IPS DF 6.9 (cell line): ENCODE results near the gene CCDC57.

Experiments used
- DNase-seq: peaks from one replicate; pipeline ENCODE4 v3.0.0-alpha.2; 2013; ENCODE audit warnings: low read depth, low spot score
- H3K27ac ChIP-seq: one replicate; pipeline ENCODE4 v1.5.1; 2013; ENCODE audit warnings: low read length, control low read depth
- H3K27me3 ChIP-seq: 2 replicates; pipeline ENCODE4 v1.6.1; 2013; ENCODE audit warnings: mild to moderate bottlenecking, low read length; ENCODE audit not compliant: control insufficient read depth, insufficient read depth
- H3K36me3 ChIP-seq: 2 replicates; pipeline ENCODE4 v1.6.1; 2013; ENCODE audit warnings: low read length; ENCODE audit not compliant: control insufficient read depth, insufficient read depth
- H3K4me1 ChIP-seq: 2 replicates; pipeline ENCODE4 v1.6.1; 2013; ENCODE audit warnings: low read length; ENCODE audit not compliant: control insufficient read depth, insufficient read depth
- H3K4me3 ChIP-seq: 2 replicates; pipeline ENCODE4 v1.5.1; 2013; ENCODE audit warnings: mild to moderate bottlenecking, low read length
- H3K9me3 ChIP-seq: 2 replicates; pipeline ENCODE4 v1.6.1; 2013; ENCODE audit warnings: low read length, inconsistent platforms; ENCODE audit not compliant: control insufficient read depth, insufficient read depth
- WGBS: extraction: QIAGEN DNeasy Blood & Tissue Kit; methylation state at CpG from one replicate; pipeline ENCODE4 v1.1.7; 2013; ENCODE audit warnings: mixed read lengths, missing lambda C conversion rate; ENCODE audit not compliant: insufficient read length, insufficient coverage; 5-methylcytosine and 5-hydroxymethylcytosine counted together

Gene CCDC57

DNA sequence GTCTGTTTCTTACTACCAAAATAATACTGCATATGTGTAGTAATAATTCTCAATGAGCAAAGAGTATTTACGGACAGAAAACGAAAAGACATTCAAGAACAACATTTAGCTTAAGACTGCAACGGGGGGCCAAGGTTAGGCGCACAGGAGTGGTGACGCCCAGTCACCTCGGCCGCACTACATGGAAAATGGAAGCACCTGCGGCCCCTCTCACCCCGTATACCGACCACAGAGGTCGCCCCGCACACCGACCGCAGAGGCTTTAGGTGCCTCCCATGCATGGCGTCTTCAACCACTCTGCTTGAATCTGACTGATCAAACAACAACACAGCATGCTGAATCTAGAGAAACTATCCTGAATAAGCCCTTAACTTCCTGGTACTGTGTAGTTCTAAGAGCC is 26.4 kb downstream of the CCDC57 start:
- Histone ChIP-seq H3K27ac (no peak overlapping the region), H3K9me3 (no peaks in the 10 kb centered on the region), H3K36me3 (no peaks in the 10 kb centered on the region), H3K27me3 (no peaks in the 10 kb centered on the region), H3K4me3 (no peak overlapping the region), H3K4me1 (no peaks in the 10 kb centered on the region)
- no peak for DNase-seq
- WGBS, result no CpG with 5 or more reads among the region's 15 CpGs

DNA sequence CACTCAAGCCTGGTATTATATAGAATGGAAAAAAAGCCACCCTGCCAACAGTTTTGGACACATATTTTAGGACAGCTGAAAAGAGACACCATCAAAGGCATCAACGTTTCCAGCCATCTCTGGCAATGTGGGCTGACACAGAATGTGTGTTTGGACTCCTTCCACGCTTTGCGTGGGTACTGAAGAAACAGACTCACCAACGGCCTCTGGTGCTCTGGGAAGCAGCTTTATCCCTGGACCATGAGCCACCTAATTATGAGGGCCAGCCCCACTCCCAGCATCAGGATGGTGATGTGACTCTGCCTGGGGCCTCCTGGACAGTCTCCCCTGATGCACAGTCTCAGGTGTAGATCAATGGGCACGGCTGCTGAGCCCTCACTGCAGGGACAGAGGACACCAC is 27.9 kb downstream of the CCDC57 start:
- H3K4me1 ChIP-seq, result no peaks in the 10 kb centered on the region
- H3K27me3 ChIP-seq, result no peaks in the 10 kb centered on the region
- no peak overlapping the region for H3K4me3 ChIP-seq
- H3K36me3 ChIP-seq, result no peaks in the 10 kb centered on the region
- no CpG with 5 or more reads among the region's 5 CpGs for WGBS
- no peak for DNase-seq
- no peak overlapping the region for H3K27ac ChIP-seq
- no peaks in the 10 kb centered on the region for H3K9me3 ChIP-seq

GRCh38 chr17:82180776-82181528 is 31.7 kb downstream of the CCDC57 start:
- Histone ChIP-seq H3K9me3 (no peaks in the 10 kb centered on the region), H3K27ac (no peak overlapping the region), H3K4me1 (no peaks in the 10 kb centered on the region), H3K27me3 (peaks cover 19% of the 10 kb centered on the region), H3K36me3 (0 out of 2 replicates have a peak, but pooled peaks cover 4% of the 10 kb centered on the region), H3K4me3 (no peak overlapping the region)
- WGBS, result no CpG with 5 or more reads among the region's 31 CpGs
- no peak for DNase-seq

DNA sequence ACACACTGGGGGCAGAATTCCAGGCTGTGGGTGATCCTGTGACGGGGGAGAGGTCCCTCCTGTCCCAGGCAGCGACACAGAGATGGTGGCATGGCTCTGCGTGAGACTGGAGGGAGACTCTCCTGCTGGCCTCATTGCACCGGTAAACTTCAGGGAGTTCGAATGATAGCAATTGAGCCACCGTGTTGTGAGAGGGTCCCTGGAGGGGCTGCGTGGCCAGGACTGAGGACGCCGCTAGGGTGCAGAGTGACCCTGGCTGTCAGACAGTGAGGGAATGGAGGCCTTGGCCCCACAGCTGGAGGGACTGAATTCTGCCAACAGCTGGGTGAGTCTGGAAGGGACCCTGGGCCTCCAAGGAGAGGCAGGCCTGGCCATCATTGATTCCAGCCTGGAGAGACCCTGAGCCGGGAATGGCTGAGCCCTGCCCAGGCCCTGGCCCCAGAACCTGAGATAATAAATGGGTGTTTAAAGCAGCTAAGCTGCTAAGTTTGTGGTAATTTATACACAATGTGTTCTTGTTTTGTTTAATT is 32.6 kb downstream of the CCDC57 start:
- H3K4me1 ChIP-seq, result peaks cover 1% of the 10 kb centered on the region; the same call in 1 of the 2 replicates
- peaks cover 27% of the 10 kb centered on the region for H3K27me3 ChIP-seq
- H3K36me3 ChIP-seq, result 0 out of 2 replicates have a peak, but pooled peaks cover 4% of the 10 kb centered on the region
- no peak overlapping the region for H3K27ac ChIP-seq
- DNase-seq, result no peak
- no peak overlapping the region for H3K4me3 ChIP-seq
- no peaks in the 10 kb centered on the region for H3K9me3 ChIP-seq
- no CpG with 5 or more reads among the region's 10 CpGs for WGBS

DNA sequence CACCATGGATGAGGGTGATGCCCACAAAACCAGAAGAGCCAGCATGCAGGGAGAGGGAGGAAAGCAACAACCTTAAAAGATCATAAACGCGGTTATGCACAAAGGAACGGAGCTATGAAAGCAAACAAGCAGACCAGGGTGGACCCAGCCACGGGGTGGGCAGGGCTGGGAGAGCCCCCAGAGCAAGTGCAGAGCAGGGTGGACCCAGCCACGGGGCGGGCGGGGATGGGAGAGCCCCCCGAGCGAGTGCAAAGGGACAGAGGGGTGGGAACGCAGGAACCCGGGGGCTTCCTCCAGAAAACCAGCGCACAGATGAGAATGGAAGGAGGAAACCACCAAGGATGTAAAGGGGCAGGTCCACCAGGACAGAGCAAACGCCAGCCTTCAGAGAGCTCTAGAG is 33.2 kb downstream of the CCDC57 start:
- no peak overlapping the region for H3K4me3 ChIP-seq
- 0 out of 2 replicates have a peak, but pooled peaks cover 4% of the 10 kb centered on the region for H3K36me3 ChIP-seq
- no peak overlapping the region for H3K27ac ChIP-seq
- H3K9me3 ChIP-seq, result no peaks in the 10 kb centered on the region
- whole genome bisulfite sequencing, result no CpG with 5 or more reads among the region's 13 CpGs
- peaks cover 31% of the 10 kb centered on the region for H3K27me3 ChIP-seq
- H3K4me1 ChIP-seq, result peaks cover 4% of the 10 kb centered on the region
- no peak for DNase-seq

GRCh38 chr17:82178499-82179261 is 34.0 kb downstream of the CCDC57 start:
- no CpG with 5 or more reads among the region's 24 CpGs for WGBS
- Histone ChIP-seq H3K4me3 (no peak overlapping the region), H3K9me3 (no peaks in the 10 kb centered on the region), H3K4me1 (peaks cover 9% of the 10 kb centered on the region), H3K36me3 (0 out of 2 replicates have a peak, but pooled peaks cover 4% of the 10 kb centered on the region), H3K27me3 (peaks cover 33% of the 10 kb centered on the region), H3K27ac (no peak overlapping the region)
- DNase-seq, result no peak

GRCh38 chr17:82177761-82178498 is 34.7 kb downstream of the CCDC57 start:
- Histone ChIP-seq H3K36me3 (0 out of 2 replicates have a peak, but pooled peaks cover 4% of the 10 kb centered on the region), H3K9me3 (no peaks in the 10 kb centered on the region), H3K4me3 (no peak overlapping the region), H3K27ac (no peak overlapping the region), H3K4me1 (peaks cover 9% of the 10 kb centered on the region), H3K27me3 (peaks cover 38% of the 10 kb centered on the region)
- DNase-seq, result no peak
- WGBS, result no CpG with 5 or more reads among the region's 13 CpGs

- no peak for DNase-seq
- Histone ChIP-seq H3K4me3 (no peak overlapping the region), H3K9me3 (no peaks in the 10 kb centered on the region), H3K27me3 (peaks cover 44% of the 10 kb centered on the region), H3K4me1 (peaks cover 9% of the 10 kb centered on the region), H3K27ac (no peak overlapping the region), H3K36me3 (0 out of 2 replicates have a peak, but pooled peaks cover 4% of the 10 kb centered on the region)
- no CpG with 5 or more reads among the region's 11 CpGs for WGBS
Measured at GRCh38 chr17:82177276-82177675, 35.4 kb downstream of the CCDC57 start.

DNA sequence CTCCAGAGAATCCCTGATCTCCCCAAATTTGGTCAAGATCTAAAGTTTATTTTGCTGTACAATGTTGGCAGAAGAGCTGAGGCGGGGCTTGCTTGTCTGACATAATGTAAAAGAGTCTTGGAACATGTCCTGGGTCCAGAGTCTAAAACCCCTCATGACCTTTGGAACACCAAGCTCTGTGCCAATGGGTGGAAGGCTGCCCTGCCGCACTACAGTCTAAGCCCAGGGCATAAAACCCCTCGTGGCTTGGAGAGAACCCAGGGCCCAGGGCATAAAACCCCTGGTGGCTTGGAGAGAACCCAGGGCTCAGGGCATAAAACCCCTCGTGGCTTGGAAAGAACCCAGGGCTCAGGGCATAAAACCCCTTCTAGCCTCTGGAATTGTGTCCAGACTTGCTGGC is 36.7 kb downstream of the CCDC57 start:
- no CpG with 5 or more reads among the region's 4 CpGs for WGBS
- DNase-seq, result no peak
- H3K27ac ChIP-seq, result no peak overlapping the region
- H3K36me3 ChIP-seq, result 0 out of 2 replicates have a peak, but pooled peaks cover 4% of the 10 kb centered on the region
- H3K27me3 ChIP-seq, result peaks cover 53% of the 10 kb centered on the region
- no peaks in the 10 kb centered on the region for H3K9me3 ChIP-seq
- no peak overlapping the region for H3K4me3 ChIP-seq
- peaks cover 9% of the 10 kb centered on the region for H3K4me1 ChIP-seq

DNA sequence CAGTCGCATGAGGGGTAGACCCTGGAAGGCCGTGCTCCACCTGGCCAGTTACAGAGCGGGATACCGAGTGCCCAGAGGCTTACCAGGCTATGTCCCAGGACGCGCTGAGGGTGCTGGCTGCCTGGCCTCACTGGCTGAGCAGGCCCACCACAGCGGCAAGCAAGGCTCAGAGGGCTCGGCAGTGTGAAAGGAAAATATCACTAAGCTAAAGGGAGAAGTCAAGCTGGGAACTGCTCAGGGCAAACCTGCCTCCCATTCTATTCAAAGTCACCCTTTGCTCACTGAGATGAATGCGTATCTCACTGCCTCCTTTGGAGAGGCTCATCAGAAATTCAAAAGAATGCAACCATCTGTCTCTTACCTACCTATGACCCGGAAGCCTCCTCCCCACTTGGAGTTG is 37.4 kb downstream of the CCDC57 start:
- no peak for DNase-seq
- peaks cover 9% of the 10 kb centered on the region for H3K4me1 ChIP-seq
- H3K27me3 ChIP-seq, result peaks cover 57% of the 10 kb centered on the region
- WGBS, result no CpG with 5 or more reads among the region's 10 CpGs
- H3K27ac ChIP-seq, result no peak overlapping the region
- 0 out of 2 replicates have a peak, but pooled peaks cover 4% of the 10 kb centered on the region for H3K36me3 ChIP-seq
- H3K9me3 ChIP-seq, result no peaks in the 10 kb centered on the region
- H3K4me3 ChIP-seq, result no peak overlapping the region
